ENCODE data around the gene ZNF322. TPM values are rescaled to one million over a fixed set of nuclear protein-coding genes. Genes with fewer than 3 reads are reported as not detected.

Gene ZNF322
- polyA plus RNA-seq, 1 of the 3 experiments (the other 2 are of a cell fraction): 4.0 TPM

GRCh38 chr6:26602262-26602661 is 57.3 kb downstream of the ZNF322 start:
- no peak for TF ChIP-seq FOSL2 (IDR thresholded peaks at IDR 0.05; ENCODE audit: borderline replicate concordance, low read depth)
- no peak for TF ChIP-seq FOXJ3 (CRISPR knock-in tag; IDR thresholded peaks at IDR 0.05)
- no peak for TF ChIP-seq RFX5 (IDR thresholded peaks at IDR 0.05; ENCODE audit: low read length)
- TF ChIP-seq NFIC (IDR thresholded peaks at IDR 0.05; ENCODE audit: borderline replicate concordance): no peak
- TF ChIP-seq TEAD4 (IDR thresholded peaks at IDR 0.05; ENCODE audit: borderline replicate concordance, insufficient read depth): no peak
- TF ChIP-seq RCOR1 (IDR thresholded peaks at IDR 0.05; ENCODE audit: low read length): no peak
- TF ChIP-seq CTCF (IDR thresholded peaks at IDR 0.05): no peak
- no peak for TF ChIP-seq IRF3 (IDR thresholded peaks at IDR 0.05; ENCODE audit: low read depth, low read length)
- no peak for TF ChIP-seq CHD2 (IDR thresholded peaks at IDR 0.05; ENCODE audit: low read length, partially characterized antibody)
- TF ChIP-seq ELF1 (IDR thresholded peaks at IDR 0.05): no peak
- no peak for TF ChIP-seq USF2 (IDR thresholded peaks at IDR 0.05; ENCODE audit: borderline replicate concordance, low read depth, low read length)
- no peak for TF ChIP-seq RXRA (IDR thresholded peaks at IDR 0.05; ENCODE audit: borderline replicate concordance, low read depth)
- TF ChIP-seq RAD21 (IDR thresholded peaks at IDR 0.05; ENCODE audit: low read length): no peak
- no peak for TF ChIP-seq MAX (IDR thresholded peaks at IDR 0.05; ENCODE audit: low read depth)
- TF ChIP-seq FOXM1 (IDR thresholded peaks at IDR 0.05; ENCODE audit: low read depth): no peak
- no peak for TF ChIP-seq MEF2A (IDR thresholded peaks at IDR 0.05; ENCODE audit: borderline replicate concordance, low read depth)
- Histone ChIP-seq H3F3A (replicated peaks; ENCODE audit: insufficient read depth) (peaks cover 5% of the 10 kb centered on the region), H4K20me1 (ENCODE audit: insufficient read depth) (no peaks in the 10 kb centered on the region), H3K4me1 (ENCODE audit: control insufficient read depth in 1 of 2, insufficient read depth in 2 of 2, low read depth in 1 of 2, low read length in 1 of 2) (peaks cover 0 to 9% of the 10 kb centered on the region in 2 experiments; a peak in 1 of 4 replicates), H3K36me3 (replicated peaks in 1 of 2; ENCODE audit: control insufficient read depth in 1 of 2, insufficient read depth in 2 of 2, low read length in 1 of 2) (peaks cover 21 to 25% of the 10 kb centered on the region in 2 experiments), H3K79me2 (ENCODE audit: insufficient read depth) (peaks cover 21% of the 10 kb centered on the region), H3K9me2 (no peaks in the 10 kb centered on the region), H2AFZ (ENCODE audit: low read depth) (no peak overlapping the region), H3K9ac (no peak overlapping the region), H3K27me3 (ENCODE audit: insufficient read depth) (no peaks in the 10 kb centered on the region), H3K4me3 (ENCODE audit: low read depth in 2 of 2, low read length in 1 of 2) (no peak overlapping the region), H3K9me3 (no peaks in the 10 kb centered on the region), H3K27ac (ENCODE audit: low read depth in 2 of 2, low read length in 1 of 2) (no peak overlapping the region), H3K4me2 (no peak overlapping the region)
- DNase-seq: no peak
- ChIA-PET POLR2A (no interaction called here), CTCF (interaction anchor here (1.0 to 2.3 kb wide), 2 partner anchors 30 to 475 kb away, joined by 3 to 7 read pairs; no protein-coding TSS in a partner anchor)
- WGBS (ENCODE audit: low lambda C conversion rate): 78% methylated on average over 3 of the region's 3 CpGs
